Mesothelial cell of epicardium (in vitro differentiated cells): ENCODE measurements around the gene DNM3. TPM values are rescaled to one million over a fixed set of nuclear protein-coding genes. Genes with fewer than 3 reads are reported as not detected.

Experiments
- DNase-seq, 2 experiments: peaks; one replicate each; pipeline ENCODE4 v3.0.0; 2021; ENCODE audit warnings: low spot score in 2 of 2; ENCODE audit not compliant: unreplicated experiment in 2 of 2
- H3K27ac Mint-ChIP-seq: 2 replicates; pipeline ENCODE4 v1.8.0; 2021; ENCODE audit warnings: mixed read lengths
- H3K27me3 Mint-ChIP-seq: 2 replicates; pipeline ENCODE4 v1.8.0; 2021; ENCODE audit warnings: low read depth, mixed read lengths
- H3K36me3 Mint-ChIP-seq: 2 replicates; pipeline ENCODE4 v1.8.0; 2021; ENCODE audit warnings: mixed read lengths
- H3K4me1 Mint-ChIP-seq: 2 replicates; pipeline ENCODE4 v1.8.0; 2021; ENCODE audit warnings: mixed read lengths
- H3K4me3 Mint-ChIP-seq: 2 replicates; pipeline ENCODE4 v1.8.0; 2021; ENCODE audit warnings: mild to moderate bottlenecking, moderate library complexity, mixed read lengths
- H3K9me3 Mint-ChIP-seq: 2 replicates; pipeline ENCODE4 v1.8.0; 2021; ENCODE audit warnings: mixed read lengths
- total RNA-seq: library from RNA; stranded (reverse); gene quantifications from 3 replicates; pipeline ENCODE4 v1.2.1, GENCODE V29; 2021
- TF ChIP-seq, protein P1 (sequence below): fragments of 200-600 bp; sonication (generic); IDR thresholded peaks from one replicate; pipeline ENCODE4 v1.5.0; 2021; ENCODE audit warnings: antibody characterized with exemption; ENCODE audit not compliant: unreplicated experiment

The DNM3 gene
- total RNA-seq, 1 donor from 2014 or later = 5.0 TPM

DNA sequence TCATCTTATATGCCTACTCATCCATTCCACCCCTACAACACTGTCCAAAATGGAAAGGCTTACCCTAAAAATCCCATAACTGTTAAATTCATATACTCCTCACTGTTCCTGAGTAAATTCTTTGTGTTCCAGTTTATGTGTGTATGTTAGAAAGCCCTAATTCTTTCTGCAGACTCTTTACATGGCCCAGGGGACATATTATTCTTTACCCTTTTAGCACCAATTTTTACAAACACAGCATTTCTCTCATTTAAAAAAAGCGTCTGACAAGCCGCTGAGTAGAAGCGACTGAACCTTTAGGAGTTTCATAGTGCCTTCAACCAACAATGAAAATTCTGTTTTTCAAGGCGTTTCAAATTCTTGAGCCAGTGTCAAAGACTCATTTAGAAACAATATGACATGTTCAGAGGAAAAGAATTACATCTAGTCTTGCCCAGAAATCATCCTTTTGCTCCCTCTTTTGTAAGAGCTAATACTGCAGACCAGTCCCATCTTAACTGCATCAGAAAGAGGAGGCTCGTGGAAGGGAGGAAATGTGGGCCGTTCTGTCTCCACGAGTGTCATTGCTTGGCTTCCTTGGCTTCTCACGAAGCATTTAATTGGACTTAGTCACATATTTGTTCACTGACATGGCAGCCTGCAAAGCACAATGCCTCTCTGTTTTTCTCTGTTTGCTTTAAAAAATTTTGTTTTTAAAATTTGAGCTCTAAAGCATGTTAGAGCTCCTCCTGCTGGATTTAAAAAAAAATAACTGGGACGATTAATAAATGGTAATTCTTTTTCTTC lies 557.9 kb downstream of the DNM3 start:
- Mint-ChIP-seq H3K4me1 (peaks cover 83% of the 10 kb centered on the region), H3K36me3 (no peaks in the 10 kb centered on the region), H3K4me3 (no peak overlapping the region), H3K27me3 (no peaks in the 10 kb centered on the region), H3K27ac (peak overlapping the region; percentile 97), H3K9me3 (no peaks in the 10 kb centered on the region)
- DNase-seq = no peak
- TF ChIP-seq, protein P1, sequence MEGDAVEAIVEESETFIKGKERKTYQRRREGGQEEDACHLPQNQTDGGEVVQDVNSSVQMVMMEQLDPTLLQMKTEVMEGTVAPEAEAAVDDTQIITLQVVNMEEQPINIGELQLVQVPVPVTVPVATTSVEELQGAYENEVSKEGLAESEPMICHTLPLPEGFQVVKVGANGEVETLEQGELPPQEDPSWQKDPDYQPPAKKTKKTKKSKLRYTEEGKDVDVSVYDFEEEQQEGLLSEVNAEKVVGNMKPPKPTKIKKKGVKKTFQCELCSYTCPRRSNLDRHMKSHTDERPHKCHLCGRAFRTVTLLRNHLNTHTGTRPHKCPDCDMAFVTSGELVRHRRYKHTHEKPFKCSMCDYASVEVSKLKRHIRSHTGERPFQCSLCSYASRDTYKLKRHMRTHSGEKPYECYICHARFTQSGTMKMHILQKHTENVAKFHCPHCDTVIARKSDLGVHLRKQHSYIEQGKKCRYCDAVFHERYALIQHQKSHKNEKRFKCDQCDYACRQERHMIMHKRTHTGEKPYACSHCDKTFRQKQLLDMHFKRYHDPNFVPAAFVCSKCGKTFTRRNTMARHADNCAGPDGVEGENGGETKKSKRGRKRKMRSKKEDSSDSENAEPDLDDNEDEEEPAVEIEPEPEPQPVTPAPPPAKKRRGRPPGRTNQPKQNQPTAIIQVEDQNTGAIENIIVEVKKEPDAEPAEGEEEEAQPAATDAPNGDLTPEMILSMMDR = peak; percentile 73

DNA sequence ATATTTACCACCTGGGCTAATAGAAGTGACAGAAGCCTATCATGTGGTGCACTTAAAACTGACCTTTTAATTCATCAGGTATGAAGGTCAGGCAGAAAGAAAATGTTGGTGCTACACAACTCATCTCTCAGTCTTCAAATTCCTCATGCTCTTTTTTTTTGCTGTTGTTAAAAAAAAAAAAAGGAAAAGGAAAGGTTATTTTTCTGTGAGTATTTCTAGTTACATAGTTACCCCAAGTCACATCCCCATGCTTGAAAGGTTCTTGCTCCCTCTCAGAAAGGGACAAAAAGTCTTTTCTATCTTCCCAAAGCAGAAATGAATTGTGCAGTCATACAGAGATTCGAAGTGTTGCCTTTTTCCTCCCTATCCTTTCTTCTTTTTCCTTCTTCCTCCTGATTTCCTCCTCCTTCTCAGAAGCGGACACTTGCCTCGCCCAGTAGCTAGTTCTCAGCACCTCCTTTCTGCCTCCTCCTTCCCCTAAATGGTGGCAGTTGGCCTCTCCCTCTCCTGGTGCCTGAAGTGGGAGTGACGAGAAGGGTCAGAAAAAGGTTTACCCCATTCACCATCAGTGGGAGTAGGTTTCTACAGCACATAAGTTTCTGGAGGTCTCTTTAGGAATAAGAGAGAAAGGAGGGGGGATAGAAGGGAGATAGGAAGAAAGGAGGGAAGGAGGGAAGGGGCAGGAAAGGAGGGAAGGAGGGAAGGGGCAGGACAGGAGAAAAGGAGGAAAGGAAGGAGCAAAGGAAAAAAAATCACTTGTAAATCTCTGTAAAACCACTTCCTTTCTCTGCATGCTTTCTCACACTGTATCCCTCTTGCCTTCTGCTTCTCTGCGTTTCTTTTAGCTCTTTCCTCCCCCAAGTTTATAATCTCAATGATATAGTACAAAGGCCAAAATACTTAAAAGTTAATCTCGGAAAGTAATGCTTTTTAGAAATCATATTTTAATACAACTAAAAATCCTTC lies 558.7 kb downstream of the DNM3 start:
- Mint-ChIP-seq H3K27ac (peak overlapping the region; percentile 97), H3K36me3 (no peaks in the 10 kb centered on the region), H3K4me1 (peaks cover 75% of the 10 kb centered on the region), H3K4me3 (no peak overlapping the region), H3K9me3 (no peaks in the 10 kb centered on the region), H3K27me3 (no peaks in the 10 kb centered on the region)
- DNase-seq = no peak
- TF ChIP-seq, protein P1 = no peak

DNA sequence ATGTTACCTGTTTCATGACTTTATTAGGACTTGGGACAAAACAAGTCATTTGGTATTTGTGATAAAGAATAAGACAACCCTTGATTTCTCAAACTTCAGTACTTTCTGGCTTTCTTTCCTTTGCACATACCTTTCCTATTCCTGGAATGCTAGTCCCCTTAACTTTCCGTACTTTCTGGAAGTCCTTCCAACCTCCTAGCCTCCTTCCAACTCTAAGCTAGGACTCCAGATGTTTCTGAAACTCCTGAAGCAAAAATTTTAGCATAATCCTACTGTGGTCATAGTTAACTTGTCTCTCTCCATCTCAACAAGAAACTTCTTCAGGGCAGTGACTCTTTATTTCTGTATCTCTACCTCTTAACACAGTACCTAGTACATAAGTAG lies 559.4 kb downstream of the DNM3 start:
- DNase-seq = no peak
- Mint-ChIP-seq H3K27ac (peak overlapping the region; percentile 97), H3K9me3 (no peaks in the 10 kb centered on the region), H3K36me3 (no peaks in the 10 kb centered on the region), H3K4me1 (peaks cover 68% of the 10 kb centered on the region), H3K4me3 (no peak overlapping the region), H3K27me3 (no peaks in the 10 kb centered on the region)
- TF ChIP-seq, protein P1 = no peak

DNA sequence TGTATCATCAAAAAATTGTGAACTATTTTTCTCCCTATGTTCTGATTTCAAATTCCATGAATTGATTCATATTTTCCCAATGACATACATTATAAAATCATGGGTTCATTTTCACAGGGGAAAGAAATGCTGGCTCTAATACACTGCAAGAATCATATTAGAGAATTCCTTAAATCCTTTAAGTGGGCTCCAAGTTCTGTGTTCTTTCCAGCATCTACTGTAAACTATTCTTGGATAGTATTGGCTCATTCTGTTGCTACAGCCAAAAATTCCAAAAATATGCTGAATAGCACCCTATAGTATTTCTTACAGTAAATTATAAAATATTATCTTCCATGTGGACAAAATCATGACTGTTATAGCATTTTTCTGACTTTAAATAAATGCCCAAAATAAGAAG lies 560.2 kb downstream of the DNM3 start:
- DNase-seq = no peak
- H3K9me3 Mint-ChIP-seq = no peaks in the 10 kb centered on the region
- H3K4me3 Mint-ChIP-seq = no peak overlapping the region
- H3K27me3 Mint-ChIP-seq = no peaks in the 10 kb centered on the region
- peaks cover 63% of the 10 kb centered on the region for H3K4me1 Mint-ChIP-seq
- H3K36me3 Mint-ChIP-seq = no peaks in the 10 kb centered on the region
- peak overlapping the region; percentile 97 for H3K27ac Mint-ChIP-seq
- TF ChIP-seq, protein P1 = no peak

DNA sequence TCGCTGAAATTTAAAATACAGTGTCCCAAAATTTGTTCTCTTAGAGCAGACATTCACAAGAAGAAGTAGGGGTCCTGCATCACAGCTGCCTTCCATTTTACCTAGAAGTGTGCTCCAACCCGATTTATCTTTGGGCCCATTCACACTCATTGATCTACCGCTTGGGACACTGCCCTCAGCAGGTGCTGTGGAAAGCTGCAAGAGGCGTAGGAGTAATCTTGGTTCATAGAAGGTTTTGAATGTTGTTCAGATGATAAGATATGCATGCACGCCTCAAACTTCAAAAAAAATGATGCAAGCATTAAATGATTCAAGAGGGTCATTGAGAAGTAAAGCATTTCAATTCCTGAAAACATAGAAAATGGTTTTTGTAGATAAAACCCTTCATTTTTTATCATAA lies 560.6 kb downstream of the DNM3 start:
- TF ChIP-seq, protein P1 = no peak
- no peak for DNase-seq
- H3K4me1 Mint-ChIP-seq = peaks cover 62% of the 10 kb centered on the region

More for the DNA sequence above, 560.6 kb downstream of the DNM3 start:
- H3K36me3 Mint-ChIP-seq = no peaks in the 10 kb centered on the region
- no peaks in the 10 kb centered on the region for H3K9me3 Mint-ChIP-seq
- H3K27me3 Mint-ChIP-seq = no peaks in the 10 kb centered on the region
- H3K4me3 Mint-ChIP-seq = no peak overlapping the region
- peak overlapping the region; percentile 15 for H3K27ac Mint-ChIP-seq
